Fibroblast of villous mesenchyme (primary cell): ENCODE data around the gene RALB. TPM values are rescaled to one million over a fixed set of nuclear protein-coding genes. Genes with fewer than 3 reads are reported as not detected.

Source experiments
- DNase-seq: peaks from one replicate; pipeline ENCODE4 v3.0.0-alpha.2; 2010; ENCODE audit warnings: low read depth
- H3K4me3 ChIP-seq: 2 replicates; pipeline ENCODE4 v1.5.1; 2011; ENCODE audit warnings: low read depth, mild to moderate bottlenecking, low read length
- total RNA-seq: library from RNA; depleted of rRNA; stranded (reverse); fragments of >200 nt; gene quantifications from 2 replicates; pipeline ENCODE4 v1.2.3, GENCODE V29; 2012
- TF ChIP-seq, protein P1 (sequence below): IDR thresholded peaks from 2 replicates; pipeline ENCODE4 v1.5.1; 2012; ENCODE audit warnings: low read depth, mild to moderate bottlenecking, low read length; ENCODE audit not compliant: insufficient read depth

The RALB gene
- total RNA-seq, 1 donor, result 66.9 TPM

DNA sequence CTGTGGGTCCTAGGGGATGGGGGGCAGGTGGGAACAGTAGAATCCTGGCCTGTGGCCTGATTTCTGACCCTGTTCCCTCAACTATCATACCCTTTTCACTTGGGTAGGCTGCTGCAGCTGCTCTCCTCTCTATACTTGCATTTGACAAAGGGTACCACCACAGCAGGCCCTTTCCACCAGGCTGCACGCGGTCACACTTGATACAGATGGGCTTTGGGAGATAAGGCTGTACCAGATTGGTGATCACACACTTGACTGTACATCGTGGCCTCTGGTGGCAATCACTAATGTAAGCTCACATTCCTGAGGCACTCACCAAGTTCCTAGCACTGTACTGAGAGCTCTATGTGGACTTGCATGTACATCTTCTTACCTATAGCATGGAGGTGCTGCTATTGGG is 1.6 kb upstream of the RALB start:
- no peak for DNase-seq
- TF ChIP-seq, protein P1, sequence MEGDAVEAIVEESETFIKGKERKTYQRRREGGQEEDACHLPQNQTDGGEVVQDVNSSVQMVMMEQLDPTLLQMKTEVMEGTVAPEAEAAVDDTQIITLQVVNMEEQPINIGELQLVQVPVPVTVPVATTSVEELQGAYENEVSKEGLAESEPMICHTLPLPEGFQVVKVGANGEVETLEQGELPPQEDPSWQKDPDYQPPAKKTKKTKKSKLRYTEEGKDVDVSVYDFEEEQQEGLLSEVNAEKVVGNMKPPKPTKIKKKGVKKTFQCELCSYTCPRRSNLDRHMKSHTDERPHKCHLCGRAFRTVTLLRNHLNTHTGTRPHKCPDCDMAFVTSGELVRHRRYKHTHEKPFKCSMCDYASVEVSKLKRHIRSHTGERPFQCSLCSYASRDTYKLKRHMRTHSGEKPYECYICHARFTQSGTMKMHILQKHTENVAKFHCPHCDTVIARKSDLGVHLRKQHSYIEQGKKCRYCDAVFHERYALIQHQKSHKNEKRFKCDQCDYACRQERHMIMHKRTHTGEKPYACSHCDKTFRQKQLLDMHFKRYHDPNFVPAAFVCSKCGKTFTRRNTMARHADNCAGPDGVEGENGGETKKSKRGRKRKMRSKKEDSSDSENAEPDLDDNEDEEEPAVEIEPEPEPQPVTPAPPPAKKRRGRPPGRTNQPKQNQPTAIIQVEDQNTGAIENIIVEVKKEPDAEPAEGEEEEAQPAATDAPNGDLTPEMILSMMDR, result no peak
- no peak overlapping the region for H3K4me3 ChIP-seq

DNA sequence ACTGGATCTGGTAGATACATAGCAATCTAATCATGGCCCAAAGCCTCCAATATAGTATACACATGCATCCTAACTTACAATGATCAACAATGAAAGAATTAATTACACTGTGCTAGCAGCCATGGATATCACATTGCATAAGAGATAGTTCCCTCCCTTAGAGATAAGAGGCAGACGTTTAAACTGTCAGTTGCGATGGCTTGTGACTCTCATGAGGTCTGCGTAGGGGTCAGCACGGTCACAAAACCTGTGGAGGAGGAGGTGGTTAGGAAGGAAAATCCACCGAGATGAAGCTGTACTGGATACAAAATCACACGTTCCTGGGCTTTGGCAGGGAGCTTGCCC is 800 bp upstream of the RALB start:
- DNase-seq, result no peak
- peak overlapping the region; percentile 83 for H3K4me3 ChIP-seq
- TF ChIP-seq, protein P1, result no peak

DNA sequence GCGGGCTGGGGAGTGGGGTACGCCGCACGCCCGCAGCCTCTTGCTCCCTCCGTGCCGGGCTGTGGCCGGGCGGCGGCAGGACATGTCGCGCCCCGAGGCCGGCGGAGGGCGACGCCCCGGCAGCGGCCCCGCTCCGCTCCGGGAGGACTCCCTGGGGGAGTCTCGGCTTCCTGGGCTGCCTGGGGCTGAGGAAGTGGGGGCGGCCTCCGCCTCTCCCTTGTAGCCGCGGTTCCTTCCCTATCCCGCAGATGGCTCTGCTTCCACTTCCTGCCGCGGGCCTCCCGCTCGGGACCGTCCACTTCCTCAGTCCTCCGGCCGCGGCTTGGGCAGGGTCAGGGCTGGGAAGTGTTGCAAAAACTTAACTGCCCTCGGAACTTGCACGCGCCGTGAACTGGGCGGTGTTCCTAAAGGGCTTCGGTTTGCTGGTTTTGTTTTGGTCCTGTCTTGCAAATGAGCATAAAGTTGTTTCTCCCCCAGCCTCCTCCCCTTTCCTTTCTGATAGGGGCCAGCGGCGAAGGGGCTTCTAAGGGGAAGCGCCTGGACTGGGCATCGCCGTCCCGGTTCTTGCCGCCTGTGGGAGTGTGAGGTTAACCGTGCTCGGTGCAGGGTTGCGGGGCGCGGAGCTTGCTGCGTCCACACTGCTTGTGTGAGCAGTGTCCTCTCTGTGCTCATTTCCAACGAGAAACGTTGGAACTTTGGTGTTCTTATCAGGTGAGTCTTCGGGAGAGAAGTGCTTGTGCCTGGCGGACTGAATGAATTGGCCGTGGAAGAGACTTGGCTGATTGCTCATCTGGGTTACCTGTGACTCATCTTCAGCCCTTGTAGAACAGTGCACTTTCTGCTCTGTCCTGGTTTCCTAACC is 600 bp downstream of the RALB start:
- TF ChIP-seq, protein P1, result peak; percentile 30
- peak; percentile 85 for DNase-seq
- H3K4me3 ChIP-seq, result peak overlapping the region; percentile 83

DNA sequence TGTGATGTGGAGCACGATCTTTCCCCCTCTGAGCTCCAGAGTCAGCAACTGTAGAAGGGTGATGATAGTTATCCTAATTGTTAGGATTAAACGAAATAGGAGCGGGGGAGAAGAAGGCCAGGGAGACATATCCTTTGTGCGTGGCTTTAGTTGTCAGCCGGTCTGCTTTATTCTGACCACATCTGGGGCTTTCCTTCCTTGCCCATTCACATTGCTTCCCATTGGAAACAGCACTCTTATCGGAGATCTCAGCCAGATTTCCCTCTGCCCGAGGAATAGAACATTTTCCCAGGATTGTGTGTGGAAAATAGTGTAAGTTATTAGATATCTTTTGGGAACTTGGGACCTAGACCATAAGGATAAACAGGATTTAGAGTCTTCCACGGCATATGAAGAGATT is 1.5 kb downstream of the RALB start:
- TF ChIP-seq, protein P1, result no peak
- no peak for DNase-seq
- peak overlapping the region; percentile 83 for H3K4me3 ChIP-seq

DNA sequence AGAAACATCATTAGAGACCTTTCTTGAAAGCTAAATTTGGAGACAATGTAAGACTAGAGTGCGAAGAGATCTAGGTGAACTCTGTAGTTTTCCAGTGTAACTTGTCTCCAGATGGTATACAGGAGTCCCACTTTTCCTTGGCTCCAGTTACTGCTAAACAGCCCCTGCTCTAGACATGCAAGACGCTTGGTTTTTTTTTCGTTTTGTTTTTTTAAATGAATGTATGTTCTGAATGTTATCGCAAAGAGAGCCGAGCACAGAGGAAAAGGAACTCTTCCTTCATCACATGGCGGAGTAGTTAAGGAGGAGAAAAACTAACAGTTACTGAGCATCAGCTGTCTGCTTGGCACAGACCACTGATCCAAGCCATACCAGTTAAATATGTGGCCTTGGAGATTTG is 2.4 kb downstream of the RALB start:
- DNase-seq, result no peak
- no peak overlapping the region for H3K4me3 ChIP-seq
- TF ChIP-seq, protein P1, result no peak

DNA sequence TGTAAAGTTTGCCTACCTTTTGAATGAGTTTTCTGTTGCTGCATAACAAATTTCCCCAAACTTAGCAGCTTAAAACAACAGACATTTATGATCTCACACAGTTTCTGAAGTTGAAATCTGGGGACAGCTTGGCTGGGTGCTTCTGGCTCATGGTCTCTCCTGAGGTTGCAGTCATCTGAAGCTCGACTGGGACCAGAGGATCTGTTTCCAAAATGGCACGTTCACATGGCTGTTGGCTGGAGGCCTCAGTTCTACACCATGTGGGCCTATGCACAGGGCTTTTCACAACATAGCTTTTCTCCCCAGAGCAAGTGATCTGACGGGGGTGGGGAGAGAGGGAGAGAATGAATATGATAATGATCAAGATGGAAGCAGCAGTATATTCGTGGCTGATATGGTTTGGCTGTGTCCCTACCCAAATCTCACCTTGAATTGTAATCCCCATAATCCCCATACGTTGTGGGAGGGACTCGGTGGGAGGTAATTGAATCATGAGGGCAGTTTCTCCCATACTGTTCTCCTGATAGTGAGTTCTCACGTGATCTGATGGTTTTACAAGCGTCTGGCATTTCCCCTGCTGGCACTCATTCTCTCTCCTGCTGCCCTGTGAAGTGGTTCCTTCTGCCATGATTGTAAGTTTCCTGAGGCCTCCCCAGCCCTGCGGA is 3.5 kb downstream of the RALB start:
- H3K4me3 ChIP-seq, result no peak overlapping the region
- TF ChIP-seq, protein P1, result no peak
- no peak for DNase-seq
